K562 (cell line): ENCODE data around the gene USP7. TPM values are rescaled to one million over a fixed set of nuclear protein-coding genes. Genes with fewer than 3 reads are reported as not detected.
A peak's percentile ranks its signal among the peaks of the same experiment; 100 is the strongest.

Experiments used
- FOXA3 ChIP-seq, 2 experiments: fragments of 450-650 bp in 1 of 2; sonication (generic) in 1 of 2; formaldehyde crosslinking; IDR thresholded peaks in 1 of 2; conservative IDR thresholded peaks in 1 of 2; 2 replicates each; pipeline versions ENCODE4 v1.4.0 to v1.8.0; 2020 to 2022; ENCODE audit warnings: mild to moderate bottlenecking in 2 of 2, missing genetic modification reagents in 1 of 2
- RB1 ChIP-seq: fragments of 450-650 bp; IDR thresholded peaks from 2 replicates; pipeline ENCODE4 v1.6.1; 2017; ENCODE audit warnings: low read depth, mild to moderate bottlenecking
- RBM39 ChIP-seq: fragments of 200-400 bp; formaldehyde crosslinking; optimal IDR thresholded peaks from 2 replicates; pipeline ENCODE3; 2018; ENCODE audit warnings: low read depth, low read length
- U2AF2 ChIP-seq: fragments of 200-400 bp; formaldehyde crosslinking; optimal IDR thresholded peaks from 2 replicates; pipeline ENCODE3; 2017; ENCODE audit warnings: low read depth, mild to moderate bottlenecking, low read length
- ZNF707 ChIP-seq: fragments of 250-450 bp; sonication (Bioruptor Pico); conservative IDR thresholded peaks from 2 replicates; pipeline ENCODE4 v1.8.0; 2022; ENCODE audit warnings: inconsistent platforms, mild to moderate bottlenecking, moderate library complexity
- polyA plus RNA-seq, 8 experiments: library from polyadenylated mRNA; depleted of rRNA in 4 of 8; stranded (reverse) in 5 of 8; unstranded in 3 of 8; fragments of >200 nt; fragmentation: Nextera tagmentation in 2 of 8; fragmentation: Illumina TruSeq in 1 of 8; extraction: Ambion mirVana in 2 of 8; extraction: Trizol in 1 of 8; gene quantifications; 2 replicates each; pipeline versions ENCODE4 v1.2.1 to v1.2.3, GENCODE V29; 2011 to 2014; ENCODE audit warnings: inconsistent platforms in 1 of 8, missing spikeins in 1 of 8
- total RNA-seq, 7 experiments: library from RNA; depleted of rRNA in 6 of 7; stranded (reverse); fragments of >200 nt in 6 of 7; fragmentation: Illumina TruSeq in 2 of 7; extraction: Trizol in 2 of 7; gene quantifications; 2 replicates each; pipeline versions ENCODE4 v1.2.1 to v1.2.3, GENCODE V29; 2011 to 2021; ENCODE audit warnings: low replicate concordance in 1 of 7
- TF ChIP-seq, protein P1 (sequence below): fragments of 250-450 bp; sonication (Bioruptor Pico); IDR thresholded peaks from 2 replicates; pipeline ENCODE4 v1.5.0; 2021; ENCODE audit warnings: mild to moderate bottlenecking, moderate library complexity
- TF ChIP-seq, protein P2 (sequence below): fragments of 150-350 bp; IDR thresholded peaks from 2 replicates; pipeline ENCODE4 v1.6.1; 2014; ENCODE audit warnings: low read depth, mild to moderate bottlenecking, low read length, borderline replicate concordance
- TF ChIP-seq, protein P3 (sequence below): sonication (generic); formaldehyde crosslinking; IDR thresholded peaks from 2 replicates; pipeline ENCODE4 v1.8.0; 2022; ENCODE audit warnings: mild to moderate bottlenecking, missing genetic modification reagents
- TF ChIP-seq, protein P4 (sequence below), 2 experiments: fragments of 250-450 bp in 1 of 2; fragments of 450-650 bp in 1 of 2; sonication (Bioruptor Pico) in 1 of 2; IDR thresholded peaks; 2 replicates each; pipeline versions ENCODE4 v1.6.1 to v1.8.0; 2016 to 2021; ENCODE audit warnings: mild to moderate bottlenecking in 2 of 2, moderate library complexity in 2 of 2, missing compliant biosample characterization in 1 of 2, missing genetic modification characterization in 1 of 2
- TF ChIP-seq, protein P5 (sequence below), 3 experiments: fragments of 200-800 bp in 1 of 3; fragments of 250-450 bp in 1 of 3; fragments of 450-650 bp in 1 of 3; sonication (Bioruptor Pico) in 1 of 3; sonication (Bioruptor generic) in 1 of 3; formaldehyde crosslinking in 1 of 3; IDR thresholded peaks; 2 replicates each; pipeline versions ENCODE4 v1.6.1 to v1.8.0; 2016 to 2022; ENCODE audit warnings: mild to moderate bottlenecking in 2 of 3, missing genetic modification characterization in 2 of 3, missing compliant biosample characterization in 1 of 3, moderate library complexity in 1 of 3

Gene USP7
- total and polyA plus RNA-seq, 9 of the 15 experiments (the other 6 are each of a cell fraction or from before 2014, with no cell fraction given), result 17.1 to 145 (median 57.9) TPM

DNA sequence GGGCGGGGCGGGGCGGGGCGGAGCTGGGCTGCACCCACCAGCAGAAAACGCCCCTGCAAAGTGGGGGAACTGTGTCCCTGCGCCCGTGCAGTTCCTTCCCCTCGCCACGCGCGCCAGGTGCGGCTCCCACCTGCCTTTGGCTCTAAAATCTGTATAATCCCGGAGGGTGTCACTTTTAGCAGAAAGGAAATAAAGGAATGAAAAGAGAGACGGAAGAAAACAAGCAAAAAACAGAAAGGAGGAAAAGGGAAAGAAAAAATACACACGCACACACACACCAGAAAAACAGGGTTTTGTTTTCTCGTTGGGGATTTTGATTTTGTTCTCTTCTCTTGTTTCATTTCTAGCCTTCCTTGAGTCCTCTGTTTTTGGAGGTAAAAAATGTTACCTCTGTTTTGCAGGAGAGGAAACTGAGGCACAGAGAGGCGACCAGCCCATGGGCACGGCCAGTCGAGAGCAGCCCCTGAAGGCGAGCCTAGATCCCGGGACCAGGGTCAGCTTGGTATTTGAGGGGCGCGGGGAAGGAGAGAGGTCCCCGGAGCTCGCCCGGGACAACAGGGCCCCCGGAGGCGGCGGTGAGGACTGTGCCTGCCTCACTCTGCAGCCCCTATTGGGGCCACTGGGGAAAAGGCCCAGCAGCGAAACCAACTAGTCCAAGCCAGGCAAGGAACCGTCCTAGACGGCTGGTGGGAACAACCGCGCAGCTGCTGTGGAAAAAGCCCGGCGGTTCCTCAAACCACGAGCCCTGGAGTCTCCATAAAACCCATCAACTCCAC, 94.3 kb downstream of the USP7 start (continued):
- TF ChIP-seq, protein P1, sequence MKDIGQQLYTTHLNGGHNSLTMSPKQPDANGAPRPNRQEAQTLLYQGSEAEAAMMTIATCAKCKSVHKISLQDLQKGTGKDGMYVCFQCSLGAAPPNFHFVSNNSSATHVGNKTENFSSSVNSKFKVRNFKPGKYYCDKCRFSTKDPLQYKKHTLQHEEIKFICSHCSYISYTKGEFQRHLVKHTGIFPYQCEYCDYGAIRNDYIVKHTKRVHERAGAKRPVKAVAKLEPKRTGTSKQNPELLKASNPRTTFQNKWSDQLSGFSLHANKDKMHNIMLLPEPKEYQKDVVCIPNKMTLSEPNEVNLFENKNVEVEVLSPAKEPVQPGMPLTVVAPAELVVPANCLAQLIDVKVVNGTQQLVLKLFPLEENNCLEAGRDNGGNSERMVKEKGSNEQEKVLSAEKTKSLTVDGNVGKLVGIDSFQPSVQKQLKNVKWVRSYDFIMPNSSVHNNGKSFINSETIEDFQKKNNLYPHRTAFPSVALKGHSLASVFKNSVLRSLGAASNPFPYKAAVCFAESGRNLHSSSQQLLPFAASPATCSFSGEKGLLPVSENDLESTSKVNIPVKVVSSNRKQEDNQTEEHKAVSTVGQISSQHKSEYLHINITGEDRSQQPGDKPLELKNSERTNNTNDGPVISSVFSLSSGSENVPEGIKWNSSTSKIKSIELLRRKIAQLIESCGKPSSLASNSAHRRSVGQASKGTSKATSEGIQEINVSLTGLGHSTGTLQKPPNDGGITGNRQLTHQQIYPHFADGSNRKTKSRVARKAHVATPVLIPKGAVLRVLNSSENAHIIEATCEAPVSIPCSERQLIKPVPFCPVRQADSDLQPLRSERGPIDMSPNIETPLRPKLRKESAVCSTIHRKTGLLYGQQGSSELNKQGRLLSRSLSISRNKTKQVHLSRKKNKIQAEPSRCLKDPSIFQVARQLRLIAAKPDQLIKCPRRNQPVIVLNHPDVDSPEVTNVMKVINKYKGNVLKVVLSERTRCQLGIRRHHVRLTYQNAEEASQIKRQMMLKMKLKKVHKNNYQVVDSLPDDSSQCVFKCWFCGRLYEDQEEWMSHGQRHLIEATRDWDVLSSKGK (CRISPR knock-in tag), result no peak
- TF ChIP-seq, protein P2, sequence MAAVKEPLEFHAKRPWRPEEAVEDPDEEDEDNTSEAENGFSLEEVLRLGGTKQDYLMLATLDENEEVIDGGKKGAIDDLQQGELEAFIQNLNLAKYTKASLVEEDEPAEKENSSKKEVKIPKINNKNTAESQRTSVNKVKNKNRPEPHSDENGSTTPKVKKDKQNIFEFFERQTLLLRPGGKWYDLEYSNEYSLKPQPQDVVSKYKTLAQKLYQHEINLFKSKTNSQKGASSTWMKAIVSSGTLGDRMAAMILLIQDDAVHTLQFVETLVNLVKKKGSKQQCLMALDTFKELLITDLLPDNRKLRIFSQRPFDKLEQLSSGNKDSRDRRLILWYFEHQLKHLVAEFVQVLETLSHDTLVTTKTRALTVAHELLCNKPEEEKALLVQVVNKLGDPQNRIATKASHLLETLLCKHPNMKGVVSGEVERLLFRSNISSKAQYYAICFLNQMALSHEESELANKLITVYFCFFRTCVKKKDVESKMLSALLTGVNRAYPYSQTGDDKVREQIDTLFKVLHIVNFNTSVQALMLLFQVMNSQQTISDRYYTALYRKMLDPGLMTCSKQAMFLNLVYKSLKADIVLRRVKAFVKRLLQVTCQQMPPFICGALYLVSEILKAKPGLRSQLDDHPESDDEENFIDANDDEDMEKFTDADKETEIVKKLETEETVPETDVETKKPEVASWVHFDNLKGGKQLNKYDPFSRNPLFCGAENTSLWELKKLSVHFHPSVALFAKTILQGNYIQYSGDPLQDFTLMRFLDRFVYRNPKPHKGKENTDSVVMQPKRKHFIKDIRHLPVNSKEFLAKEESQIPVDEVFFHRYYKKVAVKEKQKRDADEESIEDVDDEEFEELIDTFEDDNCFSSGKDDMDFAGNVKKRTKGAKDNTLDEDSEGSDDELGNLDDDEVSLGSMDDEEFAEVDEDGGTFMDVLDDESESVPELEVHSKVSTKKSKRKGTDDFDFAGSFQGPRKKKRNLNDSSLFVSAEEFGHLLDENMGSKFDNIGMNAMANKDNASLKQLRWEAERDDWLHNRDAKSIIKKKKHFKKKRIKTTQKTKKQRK, result no peak
- TF ChIP-seq, protein P3, sequence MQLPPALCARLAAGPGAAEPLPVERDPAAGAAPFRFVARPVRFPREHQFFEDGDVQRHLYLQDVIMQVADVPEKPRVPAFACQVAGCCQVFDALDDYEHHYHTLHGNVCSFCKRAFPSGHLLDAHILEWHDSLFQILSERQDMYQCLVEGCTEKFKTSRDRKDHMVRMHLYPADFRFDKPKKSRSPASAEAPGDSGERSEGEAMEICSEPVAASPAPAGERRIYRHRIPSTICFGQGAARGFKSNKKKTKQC, result no peak
- peak; percentile 54 for TF ChIP-seq RBM39
- TF ChIP-seq, protein P4, sequence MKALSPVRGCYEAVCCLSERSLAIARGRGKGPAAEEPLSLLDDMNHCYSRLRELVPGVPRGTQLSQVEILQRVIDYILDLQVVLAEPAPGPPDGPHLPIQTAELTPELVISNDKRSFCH (CRISPR knock-in tag; IDR thresholded peaks at IDR 0.05), result no peak
- TF ChIP-seq, protein P4 (tag; IDR thresholded peaks at IDR 0.05), result no peak
- TF ChIP-seq ZNF707 (CRISPR knock-in tag), result no peak
- no peak for TF ChIP-seq U2AF2
- TF ChIP-seq FOXA3 (CRISPR knock-in tag; conservative IDR thresholded peaks at IDR 0.05 in 1 of 2, IDR thresholded peaks at IDR 0.05 in 1 of 2), result no peak
- TF ChIP-seq, protein P5, sequence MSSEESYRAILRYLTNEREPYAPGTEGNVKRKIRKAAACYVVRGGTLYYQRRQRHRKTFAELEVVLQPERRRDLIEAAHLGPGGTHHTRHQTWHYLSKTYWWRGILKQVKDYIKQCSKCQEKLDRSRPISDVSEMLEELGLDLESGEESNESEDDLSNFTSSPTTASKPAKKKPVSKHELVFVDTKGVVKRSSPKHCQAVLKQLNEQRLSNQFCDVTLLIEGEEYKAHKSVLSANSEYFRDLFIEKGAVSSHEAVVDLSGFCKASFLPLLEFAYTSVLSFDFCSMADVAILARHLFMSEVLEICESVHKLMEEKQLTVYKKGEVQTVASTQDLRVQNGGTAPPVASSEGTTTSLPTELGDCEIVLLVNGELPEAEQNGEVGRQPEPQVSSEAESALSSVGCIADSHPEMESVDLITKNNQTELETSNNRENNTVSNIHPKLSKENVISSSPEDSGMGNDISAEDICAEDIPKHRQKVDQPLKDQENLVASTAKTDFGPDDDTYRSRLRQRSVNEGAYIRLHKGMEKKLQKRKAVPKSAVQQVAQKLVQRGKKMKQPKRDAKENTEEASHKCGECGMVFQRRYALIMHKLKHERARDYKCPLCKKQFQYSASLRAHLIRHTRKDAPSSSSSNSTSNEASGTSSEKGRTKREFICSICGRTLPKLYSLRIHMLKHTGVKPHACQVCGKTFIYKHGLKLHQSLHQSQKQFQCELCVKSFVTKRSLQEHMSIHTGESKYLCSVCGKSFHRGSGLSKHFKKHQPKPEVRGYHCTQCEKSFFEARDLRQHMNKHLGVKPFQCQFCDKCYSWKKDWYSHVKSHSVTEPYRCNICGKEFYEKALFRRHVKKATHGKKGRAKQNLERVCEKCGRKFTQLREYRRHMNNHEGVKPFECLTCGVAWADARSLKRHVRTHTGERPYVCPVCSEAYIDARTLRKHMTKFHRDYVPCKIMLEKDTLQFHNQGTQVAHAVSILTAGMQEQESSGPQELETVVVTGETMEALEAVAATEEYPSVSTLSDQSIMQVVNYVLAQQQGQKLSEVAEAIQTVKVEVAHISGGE (CRISPR knock-in tag; IDR thresholded peaks at IDR 0.05), result no peak
- TF ChIP-seq RB1, result no peak
